Heart left ventricle (tissue), 13 donors: Measurements from ENCODE around the gene FNDC5.

Experiments used
- CTCF ChIP-seq, 12 donors: fragments of 200-600 bp; sonication (generic) in 4 of 12; IDR thresholded peaks; one replicate each; pipeline versions ENCODE4 v1.5.0 to v1.8.0; 2018 to 2022; ENCODE audit warnings: antibody characterized with exemption in 12 of 12, mild to moderate bottlenecking in 5 of 12
- POLR2A ChIP-seq, 2 donors: fragments of 450-650 bp; IDR thresholded peaks; one replicate each; pipeline ENCODE4 v1.6.1; 2017; ENCODE audit warnings: antibody characterized with exemption in 2 of 2, mild to moderate bottlenecking in 2 of 2, moderate library complexity in 2 of 2
- donor health status: ischemic (EF 13 %, LVEDD 7.1; RV severe dilation, severe dysfunction).
- donor health status: DM: no; HTN: yes; CAD: no.
- donor health status: DM: no; HTN: no; CAD: no.
- donor health status: ischemic (EF 25% LVEDD 6.9; RV normal size, moderate dysfunction).
- donor health status: ischemic (EF 25% LVEDD 5.7; RV mildly dilated, moderate dysfunction).
- donor health status: ischemic (EF 35%, LVEDD 5.7; RV mildly dilated, moderate dysfunction).
- donor health status: nonischemic (EF 11% LVEDD 7.7; RV severe dilation, severe dysfunction).
- donor health status: DM: yes; HTN: yes; CAD: no.
- donor health status: PGD.
- donor health status: ischemic (EF 29% LVEDD 5.4; RV normal size, mild dysfunction).
- donor health status: nonischemic (EF 23%, LVEDD 6.1; RV moderate dilation, normal function).

GRCh38 chr1:32894019-32894600 is 23.4 kb upstream of the FNDC5 start:
- no peak for TF ChIP-seq CTCF (IDR thresholded peaks at IDR 0.05)
- no peak for TF ChIP-seq POLR2A (IDR thresholded peaks at IDR 0.05)
